IMR-90 (cell line): ENCODE results near the gene ACACA. TPM values are rescaled to one million over a fixed set of nuclear protein-coding genes. Genes with fewer than 3 reads are reported as not detected.

Source experiments
- ATAC-seq: fragments of 200-7000 bp; cut with Tn5 transposase; 2 replicates; pipeline ENCODE4 v1.9.1; 2020; ENCODE audit warnings: low read depth, mild to moderate bottlenecking, moderate library complexity
- BruUV-seq: library from RNA; stranded (reverse); fragments of 400-500 nt; replicated peaks from 2 replicates; lab custom pipeline; 2021; lab: Mats Ljungman, UMichigan
- CTCF ChIA-PET: fragments of 300-600 bp; formaldehyde crosslinking; extraction: SDS; loops from one replicate; lab custom pipeline; 2021; ENCODE audit warnings: antibody characterized with exemption; lab: Yijun Ruan, JAX
- POLR2A ChIA-PET: fragments of 300-600 bp; sonication (Branson Sonifier 250); formaldehyde crosslinking; loops from one replicate; lab custom pipeline; 2022; ENCODE audit warnings: antibody characterized with exemption; ENCODE audit not compliant: unreplicated experiment; lab: Charles Lee
- DNase-seq: peaks from one replicate; pipeline ENCODE4 v3.0.0; 2013
- H2AFZ ChIP-seq: replicated peaks from 2 replicates; pipeline ENCODE3; 2013; ENCODE audit warnings: low read length, mild to moderate bottlenecking; ENCODE audit not compliant: poor library complexity
- H2AK5ac ChIP-seq: 2 replicates; pipeline ENCODE4 v1.6.1; 2013; ENCODE audit warnings: low read depth, low read length, inconsistent platforms
- H2AK9ac ChIP-seq: replicated peaks from 2 replicates; pipeline ENCODE3; 2013; ENCODE audit warnings: mild to moderate bottlenecking, low read depth, low read length, moderate library complexity; ENCODE audit not compliant: poor library complexity
- H2BK120ac ChIP-seq: 2 replicates; pipeline ENCODE4 v1.6.1; 2013; ENCODE audit warnings: low read depth, low read length, inconsistent platforms
- H2BK15ac ChIP-seq: 3 replicates; pipeline ENCODE4 v1.6.1; 2013; ENCODE audit warnings: low read depth, low read length, inconsistent platforms
- H2BK20ac ChIP-seq: 2 replicates; pipeline ENCODE4 v1.6.1; 2013; ENCODE audit warnings: low read depth, mild to moderate bottlenecking, inconsistent platforms, low read length, moderate library complexity
- H2BK5ac ChIP-seq: 2 replicates; pipeline ENCODE4 v1.6.1; 2013; ENCODE audit warnings: mild to moderate bottlenecking, low read depth, low read length, inconsistent platforms; ENCODE audit not compliant: poor library complexity, severe bottlenecking
- H3K14ac ChIP-seq: replicated peaks from 2 replicates; pipeline ENCODE4 v1.6.1; 2013; ENCODE audit warnings: low read depth, low read length, inconsistent platforms
- H3K18ac ChIP-seq: 2 replicates; pipeline ENCODE4 v1.6.1; 2013; ENCODE audit warnings: low read depth, low read length, control low read depth
- H3K23ac ChIP-seq: 2 replicates; pipeline ENCODE4 v1.6.1; 2013; ENCODE audit warnings: low read depth, low read length, inconsistent platforms
- H3K27ac ChIP-seq: 2 replicates; pipeline ENCODE4 v1.5.1; 2013; ENCODE audit warnings: mild to moderate bottlenecking, control low read depth, low read length; ENCODE audit not compliant: insufficient read depth
- H3K27me3 ChIP-seq: 2 replicates; pipeline ENCODE4 v1.6.1; 2013; ENCODE audit warnings: low read length; ENCODE audit not compliant: control insufficient read depth, insufficient read depth
- H3K36me3 ChIP-seq: 2 replicates; pipeline ENCODE4 v1.6.1; 2013; ENCODE audit warnings: low read length, mixed read lengths; ENCODE audit not compliant: control insufficient read depth, insufficient read depth
- H3K4ac ChIP-seq: 2 replicates; pipeline ENCODE4 v1.6.1; 2013; ENCODE audit warnings: low read depth, low read length, inconsistent platforms
- H3K4me1 ChIP-seq: 2 replicates; pipeline ENCODE4 v1.6.1; 2013; ENCODE audit warnings: low read length, mixed read lengths; ENCODE audit not compliant: control insufficient read depth, insufficient read depth
- H3K4me2 ChIP-seq: 2 replicates; pipeline ENCODE4 v1.6.1; 2013; ENCODE audit warnings: low read depth, mild to moderate bottlenecking, control low read depth, low read length, moderate library complexity
- H3K4me3 ChIP-seq: 2 replicates; pipeline ENCODE4 v1.5.1; 2013; ENCODE audit warnings: low read depth, mild to moderate bottlenecking, control low read depth, low read length, moderate library complexity; ENCODE audit not compliant: insufficient read depth
- H3K56ac ChIP-seq: 2 replicates; pipeline ENCODE4 v1.6.1; 2013; ENCODE audit warnings: low read length, inconsistent platforms; ENCODE audit not compliant: insufficient read depth; ENCODE audit errors: extremely low read depth
- H3K79me1 ChIP-seq, 2 experiments: 2 replicates each; pipeline ENCODE4 v1.6.1; 2013; ENCODE audit warnings: low read length in 2 of 2, inconsistent platforms in 1 of 2, low read depth in 1 of 2
- H3K9ac ChIP-seq: 2 replicates; pipeline ENCODE4 v1.6.1; 2013; ENCODE audit warnings: low read depth, low read length, control low read depth
- H3K9me1 ChIP-seq: 2 replicates; pipeline ENCODE4 v1.6.1; 2013; ENCODE audit warnings: low read length, inconsistent platforms; ENCODE audit not compliant: insufficient read depth
- H3K9me3 ChIP-seq: 2 replicates; pipeline ENCODE4 v1.6.1; 2013; ENCODE audit warnings: low read length; ENCODE audit not compliant: control insufficient read depth, insufficient read depth
- H4K20me1 ChIP-seq: 2 replicates; pipeline ENCODE4 v1.6.1; 2013; ENCODE audit warnings: low read length, inconsistent platforms; ENCODE audit not compliant: insufficient read depth
- H4K5ac ChIP-seq: 2 replicates; pipeline ENCODE4 v1.6.1; 2013; ENCODE audit warnings: mild to moderate bottlenecking, low read depth, low read length, control low read depth
- H4K8ac ChIP-seq, 2 experiments: 2 replicates each; pipeline ENCODE4 v1.6.1; 2013; ENCODE audit warnings: low read depth in 2 of 2, low read length in 2 of 2, control low read depth in 1 of 2, inconsistent platforms in 1 of 2
- H4K91ac ChIP-seq: 2 replicates; pipeline ENCODE4 v1.6.1; 2013; ENCODE audit warnings: low read depth, low read length, inconsistent platforms; ENCODE audit not compliant: insufficient read depth
- BHLHE40 ChIP-seq: fragments of 150-350 bp; IDR thresholded peaks from 2 replicates; pipeline ENCODE4 v1.6.1; 2016; ENCODE audit warnings: mild to moderate bottlenecking, low read depth, low read length
- CEBPB ChIP-seq: IDR thresholded peaks from 2 replicates; pipeline ENCODE4 v1.6.1; 2012; ENCODE audit warnings: low read depth, low read length, improper control_type of control experiment
- ELK1 ChIP-seq: fragments of 150-350 bp; IDR thresholded peaks from 2 replicates; pipeline ENCODE4 v1.6.1; 2016; ENCODE audit warnings: low read depth, mild to moderate bottlenecking, low read length, moderate library complexity, borderline replicate concordance
- FOS ChIP-seq: fragments of 150-350 bp; IDR thresholded peaks from 2 replicates; pipeline ENCODE4 v1.6.1; 2016; ENCODE audit warnings: low read depth, low read length
- MAZ ChIP-seq: IDR thresholded peaks from 2 replicates; pipeline ENCODE4 v1.6.1; 2012; ENCODE audit warnings: low read depth, mild to moderate bottlenecking, low read length, improper control_type of control experiment, moderate library complexity, borderline replicate concordance
- RAD21 ChIP-seq: IDR thresholded peaks from 2 replicates; pipeline ENCODE4 v1.6.1; 2012; ENCODE audit warnings: low read length, improper control_type of control experiment
- RFX5 ChIP-seq: IDR thresholded peaks from 2 replicates; pipeline ENCODE4 v1.8.0; 2012; ENCODE audit warnings: low read depth, mild to moderate bottlenecking, low read length, moderate library complexity
- SMC3 ChIP-seq: fragments of 150-350 bp; IDR thresholded peaks from 2 replicates; pipeline ENCODE4 v1.6.1; 2016; ENCODE audit warnings: low read depth, mild to moderate bottlenecking, antibody characterized with exemption, low read length, moderate library complexity
- WGBS, 2 experiments: methylation state at CpG; one replicate each; pipeline versions ENCODE4 v1.1.5 to v1.1.7; 2013; ENCODE audit warnings: missing lambda C conversion rate in 2 of 2; ENCODE audit not compliant: insufficient read length in 1 of 2; ENCODE audit errors: extremely low coverage in 2 of 2; 5-methylcytosine and 5-hydroxymethylcytosine counted together
- dilution Hi-C: fragments of 300-500 bp; cut with HindIII; formaldehyde crosslinking; loops from one replicate; pipeline ENCODE4 v1.14.3; 2018; ENCODE audit warnings: low sequenced_read_pairs; ENCODE audit not compliant: unreplicated experiment
- in situ Hi-C: fragments of 300-500 bp; cut with MboI; formaldehyde crosslinking; loops from 3 replicates; pipeline ENCODE4 v1.14.3; 2019; ENCODE audit warnings: low sequenced_read_pairs, inconsistent platforms, mixed read lengths
- intact Hi-C: fragments of 100-400 bp; cut with micrococcal nuclease; formaldehyde crosslinking; loops from 2 replicates; pipeline ENCODE4 v1.10.0; 2022
- polyA plus RNA-seq, 3 experiments: library from polyadenylated mRNA; depleted of rRNA; stranded (reverse); fragments of >200 nt; gene quantifications; 2 replicates each; pipeline ENCODE4 v1.2.3, GENCODE V29; 2012; ENCODE audit warnings: low replicate concordance in 1 of 3
- total RNA-seq: library from RNA; depleted of rRNA; stranded (reverse); fragments of >200 nt; gene quantifications from 2 replicates; pipeline ENCODE4 v1.2.3, GENCODE V29; 2012

Gene ACACA
- total and polyA plus RNA-seq, 2 of the 4 experiments (the other 2 are of a cell fraction) = 21.3 to 39.1 TPM

- DNase-seq (no peak), ATAC-seq (no peak)
- no TSS peak for BruUV-seq
- peaks cover 3% of the 10 kb centered on the region; the same call in 1 of the 2 replicates for H4K20me1 ChIP-seq
- dilution Hi-C loops = no loop called here
- H2BK20ac ChIP-seq = no peak overlapping the region
- H3K56ac ChIP-seq = no peak overlapping the region
- WGBS, 2 experiments = no CpG with 5 or more reads among the region's 1 CpG
- no peaks in the 10 kb centered on the region for H3K9me3 ChIP-seq
- no peaks in the 10 kb centered on the region; the same call in 1 of the 2 replicates for H3K9me1 ChIP-seq
- no peak overlapping the region for H4K91ac ChIP-seq
- peaks cover 1% of the 10 kb centered on the region; the same call in 1 of the 2 replicates for H3K36me3 ChIP-seq
- no peak overlapping the region for H3K27ac ChIP-seq
- H3K4me1 ChIP-seq = peaks cover 2% of the 10 kb centered on the region
- ChIA-PET CTCF (no interaction called here), POLR2A (no interaction called here)
- H3K4ac ChIP-seq = no peak overlapping the region
- no peak overlapping the region for H3K14ac ChIP-seq
- H3K27me3 ChIP-seq = no peaks in the 10 kb centered on the region
- no peak overlapping the region for H4K8ac ChIP-seq
- H3K79me1 ChIP-seq = peaks cover 0 to 2% of the 10 kb centered on the region in 2 experiments; a peak in 1 of 4 replicates
- H2BK120ac ChIP-seq = no peak overlapping the region
- no peak overlapping the region for H4K5ac ChIP-seq
- no peak overlapping the region for H2BK15ac ChIP-seq
- H3K4me2 ChIP-seq = no peak overlapping the region
- H2AK9ac ChIP-seq = no peak overlapping the region
- H2AK5ac ChIP-seq = no peak overlapping the region
- H2BK5ac ChIP-seq = no peak overlapping the region
- intact Hi-C loops = no loop called here
- H3K4me3 ChIP-seq = no peak overlapping the region
- in situ Hi-C loops = no loop called here
- H2AFZ ChIP-seq = no peak overlapping the region
- H3K23ac ChIP-seq = no peak overlapping the region
- no peak overlapping the region for H3K18ac ChIP-seq
- TF ChIP-seq SMC3 (no peak), FOS (no peak), BHLHE40 (no peak), RFX5 (no peak), CEBPB (no peak), ELK1 (no peak), RAD21 (no peak), MAZ (no peak)
- H3K9ac ChIP-seq = no peak overlapping the region
Observed at GRCh38 chr17:37194208-37194607, 212.4 kb downstream of the ACACA start.
